Psoas muscle (tissue), 8 donors: ENCODE data around the gene MPPED2. TPM values are rescaled to one million over a fixed set of nuclear protein-coding genes. Genes with fewer than 3 reads are reported as not detected.

Source experiments
- ATAC-seq, 4 donors: fragments of 200-7000 bp; cut with Tn5 transposase; one replicate each; pipeline ENCODE4 v1.9.1; 2020; ENCODE audit warnings: moderate library complexity in 3 of 4, mild to moderate bottlenecking in 2 of 4
- DNase-seq, 2 donors: peaks; one replicate each; pipeline ENCODE4 v3.0.0-alpha.2; 2020
- H3K27ac ChIP-seq: fragments of 200-600 bp; one replicate; pipeline ENCODE4 v1.8.0; 2022
- H3K27me3 ChIP-seq, 3 donors: fragments of 200-600 bp in 1 of 3; one replicate each; pipeline versions ENCODE4 v1.6.1 to v1.8.0; 2013 to 2022; ENCODE audit warnings: low read length in 2 of 3, mild to moderate bottlenecking in 2 of 3, moderate library complexity in 1 of 3; ENCODE audit not compliant: insufficient read depth in 3 of 3
- H3K36me3 ChIP-seq, 2 donors: fragments of 200-600 bp in 1 of 2; one replicate each; pipeline versions ENCODE4 v1.6.1 to v1.8.0; 2013 to 2022; ENCODE audit warnings: low read depth in 1 of 2, mild to moderate bottlenecking in 1 of 2, moderate library complexity in 1 of 2; ENCODE audit not compliant: insufficient read depth in 1 of 2
- H3K4me1 ChIP-seq: fragments of 200-600 bp; one replicate; pipeline ENCODE4 v1.8.0; 2022
- H3K4me3 ChIP-seq: fragments of 200-600 bp; one replicate; pipeline ENCODE4 v1.8.0; 2022; ENCODE audit warnings: mild to moderate bottlenecking
- H3K9me3 ChIP-seq: fragments of 200-600 bp; one replicate; pipeline ENCODE4 v1.8.0; 2022
- WGBS, 3 donors: extraction: QIAGEN DNeasy Blood & Tissue Kit; methylation state at CpG; one replicate each; pipeline versions ENCODE4 v1.1.6 to v1.1.7; 2013; 5-methylcytosine and 5-hydroxymethylcytosine counted together
- intact Hi-C, 2 donors: fragments of 100-400 bp; cut with DNase I; formaldehyde crosslinking; loops; one replicate each; pipeline versions ENCODE4 v1.11.0 to v1.14.2; 2022
- polyA plus RNA-seq, 3 donors: library from polyadenylated mRNA; stranded (reverse); fragments of 200-250 nt; gene quantifications; one replicate each; pipeline ENCODE4 v1.2.3, GENCODE V29; 2013
- total RNA-seq, 4 donors: library from RNA; stranded (reverse); fragmentation: NEBNext Ultra II Directional in 2 of 4; extraction: Animal tissue kit (Norgen Biotek cat#: 25700) in 2 of 4; gene quantifications; one replicate each; pipeline versions ENCODE4 v1.2.1 to v1.2.4, GENCODE V29; 2021 to 2023
- TF ChIP-seq, protein P1 (sequence below): fragments of 200-600 bp; IDR thresholded peaks from one replicate; pipeline ENCODE4 v1.8.0; 2022; ENCODE audit warnings: antibody characterized with exemption
- donor health status: healthy with polysubstance abuse.
- donor health status: DM: no; HTN: no; CAD: no; lungs with moderate emphysema.
- donor health status: Bipolar disorder and iron deficiency.
- donor health status: healthy.
- donor health status: DM: yes; HTN: yes; CAD: no.
- donor health status: DM: no; HTN: no; CAD: no.
- donor health status: DM: no; HTN: no; CAD: no.
- donor health status: DM: yes; HTN: yes; CAD: no.

MPPED2 gene
- total and polyA plus RNA-seq, 7 donors: 0.44 to 7.9 (median 3.4) TPM

DNA sequence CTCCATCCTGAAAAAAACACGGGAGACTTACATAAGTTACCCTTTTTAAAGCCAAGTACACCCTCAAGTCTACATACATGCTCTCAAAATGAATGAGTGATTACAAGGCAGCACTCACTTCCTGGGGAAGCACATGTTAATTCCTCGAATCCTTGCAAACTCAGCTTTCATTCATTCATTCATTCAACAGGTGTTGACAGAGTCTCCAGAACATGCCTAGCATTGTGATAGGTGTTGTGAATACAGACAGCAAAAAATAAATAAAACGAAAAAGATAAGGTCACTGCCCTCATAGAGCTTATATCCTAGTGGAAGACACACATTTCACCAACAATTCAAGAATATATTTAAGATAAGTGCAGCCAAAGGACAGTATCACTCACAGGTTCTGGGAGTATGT, 19.7 kb downstream of the MPPED2 start:
- H3K4me1 ChIP-seq: no peaks in the 10 kb centered on the region
- H3K36me3 ChIP-seq: no peaks in the 10 kb centered on the region
- no peaks in the 10 kb centered on the region for H3K9me3 ChIP-seq
- WGBS, 3 donors: 61 to 78% (median 71%) methylated on average over 3 of the region's 3 CpGs
- DNase-seq (no peak), ATAC-seq (no peak)
- TF ChIP-seq, protein P1, sequence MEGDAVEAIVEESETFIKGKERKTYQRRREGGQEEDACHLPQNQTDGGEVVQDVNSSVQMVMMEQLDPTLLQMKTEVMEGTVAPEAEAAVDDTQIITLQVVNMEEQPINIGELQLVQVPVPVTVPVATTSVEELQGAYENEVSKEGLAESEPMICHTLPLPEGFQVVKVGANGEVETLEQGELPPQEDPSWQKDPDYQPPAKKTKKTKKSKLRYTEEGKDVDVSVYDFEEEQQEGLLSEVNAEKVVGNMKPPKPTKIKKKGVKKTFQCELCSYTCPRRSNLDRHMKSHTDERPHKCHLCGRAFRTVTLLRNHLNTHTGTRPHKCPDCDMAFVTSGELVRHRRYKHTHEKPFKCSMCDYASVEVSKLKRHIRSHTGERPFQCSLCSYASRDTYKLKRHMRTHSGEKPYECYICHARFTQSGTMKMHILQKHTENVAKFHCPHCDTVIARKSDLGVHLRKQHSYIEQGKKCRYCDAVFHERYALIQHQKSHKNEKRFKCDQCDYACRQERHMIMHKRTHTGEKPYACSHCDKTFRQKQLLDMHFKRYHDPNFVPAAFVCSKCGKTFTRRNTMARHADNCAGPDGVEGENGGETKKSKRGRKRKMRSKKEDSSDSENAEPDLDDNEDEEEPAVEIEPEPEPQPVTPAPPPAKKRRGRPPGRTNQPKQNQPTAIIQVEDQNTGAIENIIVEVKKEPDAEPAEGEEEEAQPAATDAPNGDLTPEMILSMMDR: no peak
- H3K4me3 ChIP-seq: no peak overlapping the region
- H3K27ac ChIP-seq: no peak overlapping the region
- peaks cover 0 to 3% (median 0%) of the 10 kb centered on the region in 3 donors for H3K27me3 ChIP-seq
- intact Hi-C loops: no loop called here

DNA sequence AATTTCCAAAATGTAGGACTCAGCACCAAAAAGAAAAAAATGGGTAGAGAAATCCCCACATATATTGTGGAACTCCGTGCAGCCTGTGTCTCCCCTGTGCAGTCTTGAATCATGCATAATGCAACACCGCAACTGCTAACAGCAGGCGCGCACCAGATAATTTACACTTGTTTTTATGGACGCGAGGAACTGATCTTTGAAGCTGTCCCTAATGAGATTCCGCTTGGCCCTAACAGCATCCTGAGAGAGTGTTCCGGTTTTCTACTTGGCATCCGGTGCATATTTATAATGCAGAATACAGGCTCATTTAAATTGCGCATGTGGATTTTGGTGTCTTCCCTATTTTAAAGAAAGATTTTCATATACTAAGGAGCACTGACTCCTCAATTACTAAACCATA, 21.1 kb downstream of the MPPED2 start:
- ATAC-seq: no peak
- Histone ChIP-seq H3K4me3 (no peak overlapping the region), H3K27me3 (peaks cover 0 to 3% (median 0%) of the 10 kb centered on the region in 3 donors), H3K36me3 (no peaks in the 10 kb centered on the region), H3K9me3 (no peaks in the 10 kb centered on the region), H3K27ac (no peak overlapping the region), H3K4me1 (no peaks in the 10 kb centered on the region)
- intact Hi-C loops: no loop called here
- TF ChIP-seq, protein P1: no peak
- WGBS, 3 donors: 56 to 79% (median 74%) methylated on average over 10 of the region's 10 CpGs
- DNase-seq: no peak

DNA sequence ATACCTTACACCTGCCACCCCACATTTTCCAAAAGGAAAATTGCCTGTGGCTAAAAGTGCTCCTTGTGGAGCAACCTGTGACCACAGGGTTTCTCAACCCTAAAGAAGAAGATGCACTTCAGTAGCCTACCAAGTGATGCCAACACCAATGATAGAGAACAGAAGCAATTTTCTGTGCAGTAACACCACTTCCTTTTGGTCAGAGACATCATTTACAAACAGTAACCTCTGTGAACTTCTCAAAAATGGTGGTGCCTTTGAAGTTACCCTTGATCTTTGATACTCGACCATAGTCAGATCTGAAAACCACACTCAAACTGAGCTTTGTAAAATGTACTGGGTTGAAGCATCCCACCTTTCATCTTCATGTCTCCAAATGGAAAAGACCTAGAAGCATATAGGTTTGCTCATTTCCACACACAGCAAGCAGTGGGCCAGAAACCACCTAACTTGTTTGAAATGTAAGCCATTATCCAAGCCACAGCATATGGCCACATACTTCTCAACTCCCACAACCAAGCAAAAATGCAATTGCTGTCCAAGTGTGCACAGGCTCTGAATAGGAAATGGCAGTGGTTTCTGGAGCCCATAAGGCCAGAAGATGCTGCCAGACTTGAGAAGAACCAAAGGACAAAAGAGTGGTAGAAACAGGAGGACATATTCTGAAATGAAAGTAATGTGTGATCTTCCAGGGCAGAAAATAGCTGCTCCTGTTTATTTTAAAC, 24.3 kb downstream of the MPPED2 start:
- H3K36me3 ChIP-seq: no peaks in the 10 kb centered on the region
- intact Hi-C loops: no loop called here
- no peak overlapping the region for H3K4me3 ChIP-seq
- H3K9me3 ChIP-seq: no peaks in the 10 kb centered on the region
- H3K27me3 ChIP-seq: peaks cover 0 to 3% (median 0%) of the 10 kb centered on the region in 3 donors
- TF ChIP-seq, protein P1: no peak
- H3K4me1 ChIP-seq: no peaks in the 10 kb centered on the region
- no peak overlapping the region for H3K27ac ChIP-seq
- DNase-seq (no peak), ATAC-seq (no peak)
- WGBS, 3 donors: 90 to 94% (median 94%) methylated on average over 1 of the region's 1 CpG

DNA sequence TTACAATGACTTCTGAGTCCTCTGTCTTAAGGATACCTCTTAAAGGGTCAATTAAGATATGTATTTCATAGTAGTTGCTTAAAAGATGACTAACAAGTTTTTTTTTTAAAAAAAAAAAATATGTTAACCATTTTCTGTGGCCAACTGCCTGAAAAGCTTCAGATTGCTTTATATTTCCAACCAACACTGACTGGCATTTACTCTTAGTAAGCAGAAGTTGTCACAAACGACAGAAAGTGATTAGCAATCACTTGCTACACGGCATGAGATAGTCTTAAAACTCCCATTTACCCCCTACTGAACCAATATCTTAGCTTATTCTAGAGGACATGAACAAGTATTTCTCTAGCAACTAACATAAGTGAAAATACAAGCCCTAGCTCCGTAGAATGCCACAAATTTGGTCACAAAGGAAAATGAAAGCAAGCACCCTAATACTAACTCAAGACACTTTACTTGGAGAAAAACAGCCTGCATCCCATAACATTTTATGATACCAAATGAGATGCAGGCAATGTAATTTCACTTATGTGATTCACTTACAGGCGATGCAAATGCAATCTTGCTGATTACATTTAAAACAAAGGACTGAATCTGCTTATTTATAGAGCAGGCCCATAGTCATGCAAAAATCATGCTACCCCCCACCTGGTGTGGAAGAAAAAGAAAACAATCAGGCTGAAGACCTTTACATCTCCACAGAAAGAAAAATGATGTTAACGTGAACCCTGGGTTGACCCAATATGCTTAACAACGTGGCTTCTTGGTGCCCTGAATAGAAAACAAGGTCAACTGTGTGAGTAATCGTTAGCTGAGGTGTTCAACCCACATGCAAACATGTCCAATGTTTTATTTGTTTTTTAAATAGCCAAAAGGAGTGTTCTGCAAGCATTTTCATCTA, 25.7 kb downstream of the MPPED2 start:
- intact Hi-C loops: no loop called here
- DNase-seq (no peak), ATAC-seq (peak in 3 of 4 donors; percentile 47 to 67 (median 51))
- Histone ChIP-seq H3K36me3 (no peaks in the 10 kb centered on the region), H3K9me3 (no peaks in the 10 kb centered on the region), H3K4me3 (peak overlapping the region; percentile 35), H3K27ac (no peak overlapping the region), H3K27me3 (peaks cover 0 to 3% (median 0%) of the 10 kb centered on the region in 3 donors), H3K4me1 (no peaks in the 10 kb centered on the region)
- WGBS, 3 donors: 58 to 75% (median 66%) methylated on average over 7 of the region's 7 CpGs
- TF ChIP-seq, protein P1: no peak
